Activated CD8-positive, alpha-beta memory T cell treated with anti-CD3 and anti-CD28 coated beads for 36 hours (primary cell): ENCODE data around the gene SLC35F3. TPM values are rescaled to one million over a fixed set of nuclear protein-coding genes. Genes with fewer than 3 reads are reported as not detected.

ENCODE experiments used
- CTCF ChIA-PET: fragments of 350-600 bp; sonication (Branson Sonifier 250); formaldehyde crosslinking; loops from one replicate; lab custom pipeline; 2021; ENCODE audit warnings: antibody characterized with exemption; lab: Charles Lee
- POLR2A ChIA-PET: fragments of 350-600 bp; sonication (Branson Sonifier 250); formaldehyde crosslinking; loops from one replicate; lab custom pipeline; 2021; ENCODE audit warnings: antibody characterized with exemption; lab: Charles Lee
- total RNA-seq, 2 experiments: library from RNA; stranded (reverse); gene quantifications; one replicate each; pipeline ENCODE4 v1.2.3, GENCODE V29; 2021

Gene SLC35F3
- total RNA-seq, 2 experiments from 2014 or later = 8.3 to 9.0 TPM

DNA sequence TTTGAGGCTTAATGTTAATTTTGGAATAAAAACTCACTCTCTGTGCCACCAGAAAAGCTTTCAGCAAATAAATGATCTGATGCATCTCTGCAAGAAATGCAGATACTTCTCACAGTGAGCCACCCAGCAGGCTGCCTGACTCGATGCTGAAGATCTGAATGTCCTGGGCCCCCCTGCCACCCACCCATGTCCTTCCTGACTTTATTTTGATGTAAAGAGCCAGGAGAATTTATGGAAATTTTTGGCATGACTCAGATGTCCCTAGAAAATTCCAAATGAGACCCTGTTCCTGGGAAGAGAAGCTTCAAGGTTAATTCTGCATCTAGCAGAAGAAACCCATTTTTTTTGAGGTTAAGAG, 406.0 kb downstream of the SLC35F3 start:
- POLR2A ChIA-PET = interaction anchor here (0.8 to 1.2 kb wide), 2 partner anchors 46 to 63 kb away, joined by 3 to 8 read pairs; partner anchors contain the start of gene COA6
- CTCF ChIA-PET = interaction anchor here (0.8 to 2.2 kb wide), 15 partner anchors 10 to 195 kb away, joined by 3 to 18 read pairs (median 4); no protein-coding TSS in a partner anchor

DNA sequence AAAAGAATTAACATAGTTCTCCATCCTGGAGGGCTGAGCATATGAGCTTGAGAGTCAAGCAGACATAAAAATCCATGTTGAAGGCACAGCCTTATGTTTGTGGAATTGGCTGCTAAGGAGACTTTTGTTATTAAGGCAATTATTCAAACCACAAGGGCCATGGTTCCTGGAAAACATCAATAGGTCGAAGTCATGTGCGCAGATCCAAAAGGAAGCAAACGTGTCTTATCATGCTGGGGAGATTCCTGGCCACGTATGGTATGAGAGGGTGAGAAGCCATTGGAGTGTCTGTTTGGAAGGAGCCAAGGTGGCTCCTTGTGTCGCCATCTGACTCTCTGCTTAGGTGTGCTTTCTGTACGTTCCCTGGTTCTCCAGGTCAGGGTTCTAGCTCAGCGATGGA, 406.9 kb downstream of the SLC35F3 start:
- POLR2A ChIA-PET = no interaction called here

DNA sequence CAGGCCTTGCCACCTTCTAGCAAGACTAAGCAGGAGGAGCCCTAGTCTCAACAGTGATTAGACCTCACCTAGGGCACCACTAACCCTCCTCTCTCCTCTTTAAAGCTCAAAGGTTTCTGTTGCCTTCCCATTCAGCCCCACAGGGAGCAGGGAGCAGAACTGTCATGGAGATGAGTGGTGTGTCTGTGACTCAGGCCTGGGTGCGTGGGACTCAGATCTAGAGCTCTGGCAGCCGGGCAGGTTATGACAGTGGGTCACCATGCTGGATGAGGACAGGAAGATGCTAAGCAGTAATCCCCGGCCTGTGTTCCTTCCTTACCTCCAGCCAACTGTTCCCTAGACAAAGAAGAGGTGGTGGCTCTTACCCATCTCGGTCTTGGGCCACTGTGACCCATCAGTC, 408.7 kb downstream of the SLC35F3 start:
- POLR2A ChIA-PET = no interaction called here

More for the DNA sequence above, 406.9 kb downstream of the SLC35F3 start:
- CTCF ChIA-PET = interaction anchor here (2.2 kb wide), 1 partner anchor 98 kb away, joined by 18 read pairs; no protein-coding TSS in a partner anchor

DNA sequence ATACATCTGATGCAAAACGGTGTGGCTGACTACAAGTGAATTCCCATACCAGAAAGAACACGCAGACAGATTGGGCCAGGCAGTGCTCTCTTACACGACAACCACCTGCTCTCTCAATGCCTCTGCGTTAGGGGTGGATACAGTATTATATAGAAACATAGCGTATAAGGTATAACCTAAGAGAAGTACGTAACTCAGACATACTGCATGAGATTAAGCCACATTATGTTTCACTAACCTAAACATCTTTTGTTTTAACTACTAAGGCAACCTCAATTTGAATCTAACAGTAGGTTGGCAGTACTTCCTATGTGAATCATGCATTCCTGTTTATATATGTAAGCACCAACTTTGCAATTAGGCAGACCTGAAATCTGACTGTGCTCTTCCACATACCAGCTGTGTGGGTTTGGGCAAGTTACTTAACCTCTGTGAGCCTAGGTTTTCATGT, 410.6 kb downstream of the SLC35F3 start:
- POLR2A ChIA-PET = no interaction called here
- CTCF ChIA-PET = no interaction called here

More for the DNA sequence above, 408.7 kb downstream of the SLC35F3 start:
- CTCF ChIA-PET = interaction anchor here (0.8 to 2.3 kb wide), 3 partner anchors 12 to 100 kb away, joined by 3 to 12 read pairs (median 5); no protein-coding TSS in a partner anchor

DNA sequence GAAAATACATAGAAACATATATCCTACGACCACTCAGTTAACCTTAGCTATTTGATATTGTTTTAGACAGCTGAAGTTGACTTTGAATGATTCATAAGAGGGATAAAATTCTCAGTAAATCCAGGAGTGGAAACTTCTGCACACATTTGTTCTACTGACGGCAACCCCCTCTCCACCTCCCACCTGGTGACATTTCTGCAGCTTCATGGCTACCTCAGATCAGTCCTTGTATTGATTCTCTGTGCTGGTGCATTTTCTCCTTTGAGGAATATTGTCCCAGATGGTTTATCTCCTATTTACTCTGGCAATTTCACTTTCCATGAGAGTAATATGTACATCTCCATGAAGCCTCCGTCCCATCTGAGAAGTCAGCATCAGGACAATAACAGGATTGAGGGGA, 411.1 kb downstream of the SLC35F3 start:
- ChIA-PET POLR2A (no interaction called here), CTCF (interaction anchor here (1.0 kb wide), 1 partner anchor 9 kb away, joined by 3 read pairs; no protein-coding TSS in a partner anchor)

DNA sequence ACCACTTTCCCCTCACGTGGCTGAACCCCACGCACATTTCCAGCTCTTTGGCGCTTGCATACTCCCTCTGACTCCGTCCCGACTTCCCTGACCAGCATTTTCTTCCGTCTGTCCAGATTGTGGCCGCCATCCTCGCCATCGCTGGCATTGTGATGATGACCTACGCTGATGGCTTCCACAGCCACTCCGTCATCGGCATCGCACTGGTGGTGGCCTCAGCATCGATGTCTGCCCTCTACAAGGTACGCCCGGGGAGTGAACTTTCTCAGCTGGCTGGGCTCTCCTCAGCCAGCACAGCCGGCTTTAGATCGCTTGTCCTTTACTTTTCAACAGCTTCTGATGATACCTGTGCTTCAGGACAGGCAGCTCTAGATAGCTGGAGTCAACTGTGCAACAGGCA, 412.0 kb downstream of the SLC35F3 start:
- CTCF ChIA-PET = interaction anchor here (1.0 to 1.6 kb wide), 2 partner anchors 8 to 10 kb away, joined by 3 to 7 read pairs; no protein-coding TSS in a partner anchor
- POLR2A ChIA-PET = no interaction called here

DNA sequence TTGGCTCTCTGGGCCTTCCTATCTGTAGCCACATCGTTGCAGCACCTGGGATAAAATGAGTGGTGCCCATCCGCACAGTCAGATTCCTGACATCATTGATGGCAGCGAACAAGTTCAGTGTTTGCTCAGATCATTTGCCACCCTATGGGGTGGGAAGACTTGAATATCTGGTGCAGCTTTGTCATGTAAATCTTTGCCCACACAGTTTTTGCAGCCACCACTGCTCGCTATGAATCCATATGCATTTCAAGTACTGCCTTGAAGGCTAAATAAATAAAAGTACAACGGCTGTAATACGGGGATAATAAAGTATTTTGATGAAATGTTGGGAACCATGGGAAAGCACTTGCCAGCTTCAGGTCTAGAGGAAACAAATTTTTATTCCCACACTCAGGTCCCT, 412.5 kb downstream of the SLC35F3 start:
- CTCF ChIA-PET = interaction anchor here (1.6 kb wide), 1 partner anchor 10 kb away, joined by 7 read pairs; no protein-coding TSS in a partner anchor

DNA sequence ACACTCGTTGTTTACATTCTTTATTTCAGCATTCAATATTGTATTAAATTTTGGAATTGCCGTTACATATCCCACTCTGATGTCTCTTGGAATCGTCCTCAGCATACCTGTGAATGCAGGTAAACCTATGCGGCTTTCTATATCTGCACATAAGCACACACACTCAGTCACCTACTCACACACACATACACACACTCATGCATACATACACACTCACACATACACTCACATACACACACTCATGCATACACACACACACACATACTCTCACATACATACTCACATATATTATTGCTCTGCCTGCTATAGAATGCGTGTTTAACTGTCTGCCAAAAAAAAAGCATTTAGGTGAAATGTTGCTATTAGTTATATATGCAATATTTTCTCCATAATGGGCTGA, 415.6 kb downstream of the SLC35F3 start:
- CTCF ChIA-PET = no interaction called here

More for the DNA sequence above, 412.5 kb downstream of the SLC35F3 start:
- POLR2A ChIA-PET = no interaction called here

DNA sequence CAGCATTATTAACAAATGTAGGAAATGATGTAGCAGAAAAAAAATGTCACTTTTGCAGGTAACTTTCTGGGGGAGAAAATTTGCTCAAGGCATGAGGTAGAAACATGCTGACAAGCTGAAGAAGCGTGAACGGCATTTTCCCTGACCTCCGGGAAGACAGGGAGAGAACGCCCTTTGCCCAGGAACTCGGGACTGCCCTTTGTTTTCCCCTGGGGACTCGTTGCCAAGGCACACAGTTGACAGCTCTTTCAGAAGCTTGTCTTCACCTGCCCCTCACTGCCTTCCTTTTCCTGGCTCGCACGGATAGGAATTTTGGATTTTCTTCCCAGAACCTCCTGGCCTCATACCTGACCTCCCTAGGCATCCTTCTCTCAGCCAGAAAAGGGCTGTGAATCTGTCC, 416.1 kb downstream of the SLC35F3 start:
- CTCF ChIA-PET = no interaction called here
- POLR2A ChIA-PET = no interaction called here

More for the DNA sequence above, 415.6 kb downstream of the SLC35F3 start:
- POLR2A ChIA-PET = no interaction called here

DNA sequence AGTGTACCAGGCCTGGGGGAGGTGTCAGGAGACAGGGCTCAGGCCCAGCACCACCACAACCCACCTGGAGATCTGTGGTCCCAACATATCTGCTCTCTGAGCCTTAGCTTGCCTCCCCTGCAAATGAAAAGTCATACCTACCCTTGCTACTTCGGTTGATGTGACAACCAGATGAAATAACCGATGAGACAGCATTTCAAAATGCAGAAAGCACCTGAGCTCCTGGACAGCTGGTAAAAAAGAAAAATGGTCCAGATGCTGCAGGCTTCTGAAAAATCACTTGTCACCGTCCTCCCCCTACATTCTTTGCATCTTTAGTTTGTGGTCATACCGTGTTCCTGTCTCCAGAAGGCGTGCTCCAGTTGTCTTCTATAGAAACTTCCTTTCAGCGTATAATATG, 416.8 kb downstream of the SLC35F3 start:
- ChIA-PET CTCF (no interaction called here), POLR2A (no interaction called here)

DNA sequence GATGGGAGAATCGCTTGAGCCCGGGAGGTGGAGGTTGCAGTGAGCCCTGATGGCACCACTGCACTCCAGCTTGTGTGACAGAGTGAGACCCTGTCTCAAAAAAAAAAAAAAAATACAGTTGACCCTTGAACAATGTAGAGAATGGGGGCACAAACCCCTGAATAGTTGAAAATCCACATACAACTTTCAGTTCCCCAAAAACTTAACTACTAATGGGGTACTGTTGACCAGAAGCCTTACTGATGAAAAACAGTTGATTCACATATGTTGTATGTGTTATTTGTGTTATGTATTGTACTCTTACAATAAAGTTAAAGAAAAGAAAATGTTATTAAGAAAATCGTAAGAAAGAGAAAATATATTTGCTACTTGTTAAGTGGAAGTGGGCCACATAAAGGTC, 417.6 kb downstream of the SLC35F3 start:
- ChIA-PET POLR2A (no interaction called here), CTCF (interaction anchor here (1.3 kb wide), 1 partner anchor 8 kb away, joined by 4 read pairs; no protein-coding TSS in a partner anchor)

DNA sequence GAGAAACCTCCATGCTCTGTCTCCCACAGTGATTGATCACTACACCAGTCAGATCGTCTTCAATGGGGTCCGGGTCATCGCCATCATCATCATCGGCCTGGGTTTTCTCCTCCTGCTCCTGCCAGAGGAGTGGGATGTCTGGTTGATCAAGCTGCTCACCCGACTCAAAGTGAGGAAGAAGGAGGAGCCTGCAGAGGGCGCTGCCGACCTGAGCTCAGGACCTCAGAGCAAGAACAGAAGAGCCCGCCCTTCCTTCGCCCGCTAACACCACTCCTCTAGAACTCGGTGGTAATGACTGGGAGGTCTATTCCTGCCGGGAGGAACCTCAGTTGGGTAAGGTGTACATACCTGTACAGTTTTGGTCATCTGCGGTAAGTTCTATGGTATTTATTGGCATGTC, 418.5 kb downstream of the SLC35F3 start:
- ChIA-PET CTCF (interaction anchor here (1.3 kb wide), 1 partner anchor 9 kb away, joined by 4 read pairs; no protein-coding TSS in a partner anchor), POLR2A (no interaction called here)

DNA sequence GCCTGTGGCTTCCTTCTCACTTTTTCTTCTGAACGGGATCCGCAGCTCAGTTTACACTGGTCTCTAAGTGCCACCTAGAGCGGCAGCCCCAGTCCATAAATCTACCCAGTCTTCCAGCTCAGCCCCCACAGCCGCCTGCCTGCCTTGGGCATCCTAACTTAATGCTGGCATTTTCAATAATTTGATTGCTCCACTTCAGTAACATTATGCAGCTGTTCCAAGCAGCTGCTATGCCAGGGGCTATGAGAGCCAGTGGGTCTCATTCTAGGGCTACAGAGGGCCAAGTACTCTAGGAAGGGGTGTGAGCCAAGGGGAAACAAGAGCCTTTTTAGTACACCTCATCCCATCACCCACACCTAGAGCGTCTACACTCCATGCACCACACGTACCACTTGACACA, 420.3 kb downstream of the SLC35F3 start:
- POLR2A ChIA-PET = no interaction called here
- CTCF ChIA-PET = interaction anchor here (0.7 to 1.7 kb wide), 3 partner anchors 9 to 15 kb away, joined by 3 to 5 read pairs (median 3); no protein-coding TSS in a partner anchor

DNA sequence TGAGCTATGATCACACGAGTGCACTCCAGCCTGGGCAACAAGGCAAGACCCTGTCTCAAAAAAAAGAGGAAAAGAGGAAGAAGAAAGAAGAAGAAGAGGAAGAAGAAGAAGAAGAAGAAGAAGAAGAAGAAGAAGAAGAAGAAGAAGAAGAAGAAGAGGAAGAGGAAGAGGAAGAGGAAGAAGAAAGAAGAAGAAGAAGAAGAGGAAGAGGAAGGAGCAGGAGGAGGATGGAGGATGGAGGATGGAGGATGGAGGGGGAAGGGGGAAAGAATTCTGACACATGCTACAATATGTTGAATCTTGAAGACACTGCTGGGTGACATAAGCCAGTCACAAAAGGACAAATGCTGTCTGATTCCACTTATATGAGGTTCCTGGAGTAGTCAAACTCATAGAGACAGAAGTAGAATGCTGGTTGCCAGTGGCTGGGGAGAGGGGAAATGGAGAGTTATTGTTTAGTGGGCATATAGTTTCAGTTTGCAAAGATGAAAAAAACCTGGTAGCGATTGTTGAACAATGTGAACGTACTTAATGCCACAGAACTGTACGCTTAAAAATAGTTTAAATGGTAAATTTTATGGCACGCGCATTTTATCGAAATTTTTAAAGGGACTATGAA, 421.5 kb downstream of the SLC35F3 start:
- CTCF ChIA-PET = interaction anchor here (0.7 to 2.3 kb wide), 7 partner anchors 9 to 172 kb away, joined by 3 to 14 read pairs (median 4); no protein-coding TSS in a partner anchor
- POLR2A ChIA-PET = no interaction called here

DNA sequence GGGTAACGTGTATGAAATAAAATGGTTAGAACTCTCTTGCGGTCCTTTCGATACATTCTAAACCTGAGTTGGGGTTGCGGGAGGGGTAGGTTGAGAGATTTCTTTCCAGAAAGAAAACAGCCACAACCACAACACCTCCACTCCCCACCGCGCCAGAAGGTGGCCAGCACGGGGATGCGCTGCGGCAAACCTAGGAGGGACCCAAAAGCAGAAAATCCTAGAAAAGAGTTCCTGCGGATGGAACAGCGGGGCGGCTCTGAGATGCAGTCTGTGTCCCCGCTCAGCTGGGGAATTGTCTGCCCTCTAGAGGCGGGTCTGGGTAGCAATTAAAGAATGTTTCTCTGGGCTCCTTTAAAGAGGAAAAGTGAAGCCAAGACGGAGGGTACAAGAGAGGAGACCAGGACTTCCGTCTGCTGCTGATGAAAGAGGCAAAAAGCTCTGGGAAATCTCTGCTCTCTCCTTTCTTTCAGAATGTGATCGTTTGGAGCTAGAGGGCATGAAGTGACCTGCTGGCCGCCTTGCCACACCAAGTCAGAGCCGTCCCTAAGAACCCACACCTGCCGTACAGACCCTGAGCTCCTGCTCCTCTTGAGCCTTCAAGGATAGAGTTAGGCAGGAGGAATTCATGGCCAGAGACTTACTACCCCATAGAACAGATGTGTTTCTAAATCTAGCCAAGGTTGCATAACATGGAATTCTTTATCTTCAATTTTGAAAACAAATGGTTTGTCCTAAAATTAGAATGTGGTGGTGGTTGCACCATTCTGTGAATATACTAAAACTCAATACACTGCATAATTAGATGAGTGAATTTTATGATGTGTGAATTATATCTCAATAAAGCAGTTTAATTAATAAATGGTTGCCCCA, 422.3 kb downstream of the SLC35F3 start:
- ChIA-PET POLR2A (interaction anchor here (0.6 kb wide), 2 partner anchors 37 to 151 kb away, joined by 3 read pairs; no protein-coding TSS in a partner anchor), CTCF (interaction anchor here (1.2 to 2.3 kb wide), 6 partner anchors 10 to 173 kb away, joined by 3 to 14 read pairs (median 5); no protein-coding TSS in a partner anchor)

DNA sequence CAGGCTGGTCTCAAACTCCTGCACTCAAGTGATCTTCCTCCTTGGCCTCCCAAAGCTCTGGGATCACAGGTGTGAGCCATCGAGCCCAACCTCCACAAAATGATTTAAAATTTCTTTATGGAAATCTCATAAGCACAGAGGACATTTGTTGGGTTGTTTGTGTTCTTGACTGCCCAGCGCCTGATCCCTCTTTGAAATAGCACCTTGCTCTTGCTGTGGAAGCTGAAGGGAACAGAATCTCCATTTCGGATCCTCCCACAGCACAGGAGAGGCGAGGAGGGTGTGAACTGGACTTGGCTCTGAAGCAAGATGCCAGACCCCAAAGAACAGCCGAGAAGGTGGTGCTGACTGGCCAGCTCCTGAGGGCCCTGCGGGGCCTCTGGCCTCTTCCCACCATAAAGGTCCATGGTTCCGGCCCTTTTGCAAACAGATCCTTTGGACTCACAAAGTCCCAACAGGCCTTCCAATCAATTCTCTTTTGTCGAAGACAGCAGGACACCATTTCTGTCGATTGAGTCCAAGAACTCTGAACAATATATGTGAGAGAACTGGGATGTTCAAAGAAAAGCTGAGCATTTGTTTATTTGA, 423.2 kb downstream of the SLC35F3 start:
- POLR2A ChIA-PET = no interaction called here
- CTCF ChIA-PET = interaction anchor here (0.9 to 2.3 kb wide), 5 partner anchors 11 to 115 kb away, joined by 3 to 14 read pairs (median 3); no protein-coding TSS in a partner anchor

DNA sequence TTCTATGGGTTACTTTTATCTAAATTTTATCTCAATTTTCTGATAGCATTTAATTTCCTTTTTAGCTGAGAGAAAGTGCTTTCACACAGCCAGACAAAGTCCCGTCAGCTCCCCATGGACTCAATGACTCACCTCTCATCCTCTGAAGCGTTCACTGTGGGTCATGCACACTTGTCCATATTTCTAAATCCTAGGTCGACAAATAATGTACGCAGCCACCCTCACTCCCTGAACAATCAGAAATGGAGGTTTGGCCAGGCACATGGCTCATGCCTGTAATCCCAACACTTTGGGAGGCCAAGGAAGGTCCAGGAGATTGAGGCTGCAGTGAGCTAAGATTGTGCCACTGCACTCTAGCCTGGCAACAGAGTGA, 426.4 kb downstream of the SLC35F3 start:
- CTCF ChIA-PET = interaction anchor here (1.3 kb wide), 1 partner anchor 21 kb away, joined by 4 read pairs; no protein-coding TSS in a partner anchor
- POLR2A ChIA-PET = no interaction called here

DNA sequence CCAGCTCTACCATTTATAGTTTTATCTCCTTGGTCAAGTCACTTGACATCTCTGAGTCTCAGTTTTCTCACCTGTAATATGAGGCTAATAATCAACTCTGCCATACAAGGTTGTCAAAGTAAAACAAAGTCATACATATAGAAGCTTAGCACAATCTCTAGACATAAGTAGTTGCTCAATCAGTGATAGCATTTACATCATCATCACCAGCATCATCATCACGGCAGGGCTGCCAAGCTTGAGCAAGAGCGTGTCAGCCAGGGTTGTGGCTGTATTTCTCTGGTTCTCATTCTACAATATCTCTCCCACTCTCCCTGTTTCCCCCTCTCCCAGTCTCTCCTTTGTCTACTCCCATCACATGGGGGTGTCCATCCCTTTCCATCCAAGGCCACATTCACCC, 427.0 kb downstream of the SLC35F3 start:
- ChIA-PET POLR2A (no interaction called here), CTCF (no interaction called here)

DNA sequence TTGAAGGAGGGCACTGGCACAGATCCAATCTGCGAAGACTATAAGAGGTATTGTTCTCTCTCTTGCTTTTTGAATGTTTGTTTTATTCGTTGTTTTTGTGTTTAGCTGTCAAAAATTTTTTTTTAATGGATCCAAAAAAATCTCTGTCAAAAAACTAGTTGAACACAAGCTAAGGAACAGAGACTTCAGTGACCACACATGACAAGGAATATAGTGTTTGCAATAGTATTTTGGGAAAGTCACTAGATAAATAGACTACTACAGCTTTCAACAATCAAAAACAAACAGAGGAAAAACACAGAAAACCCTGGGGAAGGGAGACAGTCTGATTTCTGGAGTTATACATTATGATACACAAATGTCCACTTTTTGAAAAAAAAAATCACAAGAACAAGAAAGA, 431.9 kb downstream of the SLC35F3 start:
- POLR2A ChIA-PET = no interaction called here
- CTCF ChIA-PET = no interaction called here
